Choroid plexus epithelial cell (primary cell): ENCODE results near the gene ABCA7.
A peak's percentile ranks its signal among the peaks of the same experiment; 100 is the strongest.

Experiments used
- DNase-seq: peaks from one replicate; pipeline ENCODE4 v3.0.0-alpha.2; 2010; ENCODE audit warnings: low read depth
- H3K4me3 ChIP-seq: 2 replicates; pipeline ENCODE4 v1.5.1; 2011; ENCODE audit warnings: low read depth, mild to moderate bottlenecking, control low read depth, low read length, moderate library complexity
- CTCF ChIP-seq: conservative IDR thresholded peaks from 2 replicates; pipeline ENCODE4 v1.5.1; 2011; ENCODE audit warnings: low read depth, mild to moderate bottlenecking, control low read depth, inconsistent platforms, low read length, moderate library complexity

ABCA7 gene

GRCh38 chr19:1014161-1015060, 25.5 kb upstream of the ABCA7 start:
- no peak for TF ChIP-seq CTCF
- no peak for DNase-seq
- no peak overlapping the region for H3K4me3 ChIP-seq

GRCh38 chr19:1015061-1015781, 24.7 kb upstream of the ABCA7 start:
- no peak overlapping the region for H3K4me3 ChIP-seq
- no peak for TF ChIP-seq CTCF
- DNase-seq: no peak

GRCh38 chr19:1015782-1016646, 23.9 kb upstream of the ABCA7 start:
- no peak for TF ChIP-seq CTCF
- H3K4me3 ChIP-seq: no peak overlapping the region
- no peak for DNase-seq

GRCh38 chr19:1016647-1017114, 23.2 kb upstream of the ABCA7 start:
- no peak overlapping the region for H3K4me3 ChIP-seq
- no peak for TF ChIP-seq CTCF
- peak; percentile 69 for DNase-seq

- no peak for TF ChIP-seq CTCF
- DNase-seq: no peak
- H3K4me3 ChIP-seq: no peak overlapping the region
Measured at GRCh38 chr19:1017115-1017905, 22.6 kb upstream of the ABCA7 start.

- TF ChIP-seq CTCF: no peak
- H3K4me3 ChIP-seq: no peak overlapping the region
- no peak for DNase-seq
Measured at GRCh38 chr19:1017906-1018305, 22.0 kb upstream of the ABCA7 start.
